Measurements from ENCODE around the gene CSF3R. TPM values are rescaled to one million over a fixed set of nuclear protein-coding genes. Genes with fewer than 3 reads are reported as not detected.
A peak's percentile ranks its signal among the peaks of the same experiment; 100 is the strongest.

CSF3R gene
- total RNA-seq, 1 experiment from 2014 or later = not detected

DNA sequence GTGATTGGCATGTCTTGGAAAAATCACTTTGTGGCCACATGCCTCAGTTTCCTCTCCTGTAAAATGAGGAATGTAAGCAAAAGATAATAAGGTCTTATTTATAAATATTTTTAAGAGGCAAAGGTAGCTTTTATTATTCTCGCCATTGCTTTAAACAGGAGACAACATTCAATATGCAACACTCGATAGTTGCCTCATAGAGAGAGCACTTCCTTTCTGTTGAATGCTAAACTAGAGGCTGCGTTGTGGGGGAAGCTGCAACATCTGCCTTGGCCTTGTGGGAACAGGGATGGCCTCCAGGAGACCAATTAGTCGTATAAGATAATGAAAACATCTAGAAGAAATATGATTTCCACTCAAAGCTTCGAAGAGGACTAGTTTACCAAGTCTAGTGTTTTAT lies 36.0 kb downstream of the CSF3R start:
- Histone ChIP-seq H3K4me3 (ENCODE audit: low read depth, low read length, poor library complexity, severe bottlenecking) (no peak overlapping the region), H3K36me3 (ENCODE audit: insufficient read depth, low read length, poor library complexity, severe bottlenecking) (no peaks in the 10 kb centered on the region), H3K27me3 (replicated peaks; ENCODE audit: insufficient read depth, low read depth, low read length, poor library complexity) (no peaks in the 10 kb centered on the region), H3K9me3 (ENCODE audit: low read depth, low read length, poor library complexity, severe bottlenecking) (no peaks in the 10 kb centered on the region), H3K4me1 (ENCODE audit: insufficient read depth, low read length, poor library complexity, severe bottlenecking) (peaks cover 12% of the 10 kb centered on the region), H3K27ac (ENCODE audit: low read depth, low read length, poor library complexity, severe bottlenecking) (no peak overlapping the region)
- TF ChIP-seq, protein P1, sequence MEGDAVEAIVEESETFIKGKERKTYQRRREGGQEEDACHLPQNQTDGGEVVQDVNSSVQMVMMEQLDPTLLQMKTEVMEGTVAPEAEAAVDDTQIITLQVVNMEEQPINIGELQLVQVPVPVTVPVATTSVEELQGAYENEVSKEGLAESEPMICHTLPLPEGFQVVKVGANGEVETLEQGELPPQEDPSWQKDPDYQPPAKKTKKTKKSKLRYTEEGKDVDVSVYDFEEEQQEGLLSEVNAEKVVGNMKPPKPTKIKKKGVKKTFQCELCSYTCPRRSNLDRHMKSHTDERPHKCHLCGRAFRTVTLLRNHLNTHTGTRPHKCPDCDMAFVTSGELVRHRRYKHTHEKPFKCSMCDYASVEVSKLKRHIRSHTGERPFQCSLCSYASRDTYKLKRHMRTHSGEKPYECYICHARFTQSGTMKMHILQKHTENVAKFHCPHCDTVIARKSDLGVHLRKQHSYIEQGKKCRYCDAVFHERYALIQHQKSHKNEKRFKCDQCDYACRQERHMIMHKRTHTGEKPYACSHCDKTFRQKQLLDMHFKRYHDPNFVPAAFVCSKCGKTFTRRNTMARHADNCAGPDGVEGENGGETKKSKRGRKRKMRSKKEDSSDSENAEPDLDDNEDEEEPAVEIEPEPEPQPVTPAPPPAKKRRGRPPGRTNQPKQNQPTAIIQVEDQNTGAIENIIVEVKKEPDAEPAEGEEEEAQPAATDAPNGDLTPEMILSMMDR (conservative IDR thresholded peaks at IDR 0.05; ENCODE audit: low read depth, low read length) = no peak
- no peak for TF ChIP-seq EZH2 (IDR thresholded peaks at IDR 0.05; ENCODE audit: borderline replicate concordance, low read depth, low read length, poor library complexity, severe bottlenecking)
- intact Hi-C loops (cut with micrococcal nuclease; ENCODE audit: unreplicated experiment) = no loop called here
- no TSS peak for BruUV-seq (replicated peaks)
- DNase-seq (ENCODE audit: low spot score) = no peak
- ChIA-PET CTCF (no interaction called here), POLR2A (ENCODE audit: low non-redundant PET) (no interaction called here)

DNA sequence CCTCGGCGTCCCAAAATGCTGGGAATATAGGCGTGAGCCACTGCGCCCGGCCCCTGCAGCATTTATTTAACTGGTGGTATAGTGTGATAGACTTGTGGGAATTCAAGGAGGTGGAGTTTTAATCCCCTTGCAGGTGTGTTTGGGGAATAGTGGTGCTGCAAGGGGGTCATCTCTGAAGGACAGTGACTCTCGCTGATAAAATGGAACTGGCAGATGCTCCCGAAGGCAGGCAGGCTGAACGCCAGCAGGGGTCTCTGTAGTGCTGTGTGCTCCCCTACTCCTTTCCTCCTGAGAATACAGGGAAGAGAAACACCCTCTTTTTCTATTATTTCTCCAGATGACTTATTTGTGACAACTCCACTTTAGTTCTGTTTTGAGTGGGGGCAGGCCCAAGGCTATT lies 36.4 kb downstream of the CSF3R start:
- H3K4me1 ChIP-seq (ENCODE audit: insufficient read depth, low read length, poor library complexity, severe bottlenecking) = peaks cover 12% of the 10 kb centered on the region
- H3K36me3 ChIP-seq (ENCODE audit: insufficient read depth, low read length, poor library complexity, severe bottlenecking) = no peaks in the 10 kb centered on the region
- POLR2A ChIA-PET (ENCODE audit: low non-redundant PET) = interaction anchor here (0.6 kb wide), 1 partner anchor 34 kb away, joined by 15 read pairs; no protein-coding TSS in a partner anchor
- TF ChIP-seq, protein P1 (conservative IDR thresholded peaks at IDR 0.05; ENCODE audit: low read depth, low read length) = peak; percentile 70
- TF ChIP-seq EZH2 (IDR thresholded peaks at IDR 0.05; ENCODE audit: borderline replicate concordance, low read depth, low read length, poor library complexity, severe bottlenecking) = no peak
- intact Hi-C loops (cut with micrococcal nuclease; ENCODE audit: unreplicated experiment) = no loop called here
- H3K27ac ChIP-seq (ENCODE audit: low read depth, low read length, poor library complexity, severe bottlenecking) = no peak overlapping the region
- no peaks in the 10 kb centered on the region for H3K27me3 ChIP-seq (replicated peaks; ENCODE audit: insufficient read depth, low read depth, low read length, poor library complexity)
- no peaks in the 10 kb centered on the region for H3K9me3 ChIP-seq (ENCODE audit: low read depth, low read length, poor library complexity, severe bottlenecking)
- BruUV-seq (replicated peaks) = no TSS peak
- CTCF ChIA-PET = no interaction called here
- DNase-seq (ENCODE audit: low spot score) = peak; percentile 65
- no peak overlapping the region for H3K4me3 ChIP-seq (ENCODE audit: low read depth, low read length, poor library complexity, severe bottlenecking)

DNA sequence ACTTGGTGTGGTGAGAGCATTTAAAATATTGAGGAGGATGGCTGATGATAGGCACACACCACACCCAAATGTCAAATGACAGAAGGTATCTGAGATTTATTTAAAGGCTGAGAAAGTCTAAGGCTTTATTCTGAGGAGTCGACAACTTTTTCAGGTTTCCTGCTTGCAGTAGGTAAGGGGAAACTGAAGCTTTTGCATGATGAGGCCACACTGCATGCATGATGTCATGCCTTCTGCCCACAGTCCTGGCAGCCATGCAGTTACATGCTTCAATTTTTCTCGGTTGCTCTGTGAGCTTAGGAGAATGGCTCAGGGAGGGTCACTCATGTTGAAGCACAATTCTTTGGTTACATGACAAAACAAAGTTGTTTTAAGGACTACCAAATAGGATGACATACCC lies 39.4 kb downstream of the CSF3R start:
- POLR2A ChIA-PET (ENCODE audit: low non-redundant PET) = no interaction called here
- intact Hi-C loops (cut with micrococcal nuclease; ENCODE audit: unreplicated experiment) = no loop called here
- CTCF ChIA-PET = no interaction called here
- TF ChIP-seq EZH2 (IDR thresholded peaks at IDR 0.05; ENCODE audit: borderline replicate concordance, low read depth, low read length, poor library complexity, severe bottlenecking) = no peak
- TF ChIP-seq, protein P1 (conservative IDR thresholded peaks at IDR 0.05; ENCODE audit: low read depth, low read length) = no peak
- Histone ChIP-seq H3K27me3 (replicated peaks; ENCODE audit: insufficient read depth, low read depth, low read length, poor library complexity) (no peaks in the 10 kb centered on the region), H3K9me3 (ENCODE audit: low read depth, low read length, poor library complexity, severe bottlenecking) (no peaks in the 10 kb centered on the region), H3K4me3 (ENCODE audit: low read depth, low read length, poor library complexity, severe bottlenecking) (no peak overlapping the region), H3K27ac (ENCODE audit: low read depth, low read length, poor library complexity, severe bottlenecking) (no peak overlapping the region), H3K4me1 (ENCODE audit: insufficient read depth, low read length, poor library complexity, severe bottlenecking) (peaks cover under 1% of the 10 kb centered on the region), H3K36me3 (ENCODE audit: insufficient read depth, low read length, poor library complexity, severe bottlenecking) (no peaks in the 10 kb centered on the region)
- BruUV-seq (replicated peaks) = no TSS peak
- no peak for DNase-seq (ENCODE audit: low spot score)

Measured in A673 (cell line).